Peyer's patch (tissue), 4 donors: ENCODE data around the gene MBD4.

Source experiments
- POLR2A ChIP-seq, 2 donors: fragments of 450-650 bp; IDR thresholded peaks; one replicate each; pipeline ENCODE4 v1.5.1; 2017; ENCODE audit warnings: antibody characterized with exemption in 2 of 2, mild to moderate bottlenecking in 2 of 2, moderate library complexity in 2 of 2
- TF ChIP-seq, protein P1 (sequence below), 6 experiments: fragments of 450-650 bp in 4 of 6; fragments of 200-600 bp in 2 of 6; sonication (generic) in 1 of 6; IDR thresholded peaks; one replicate each; pipeline ENCODE4 v1.5.1; 2017 to 2019; ENCODE audit warnings: antibody characterized with exemption in 6 of 6, mild to moderate bottlenecking in 3 of 6, moderate library complexity in 1 of 6

GRCh38 chr3:129461461-129462146 lies 21.9 kb upstream of the MBD4 start:
- TF ChIP-seq, protein P1, sequence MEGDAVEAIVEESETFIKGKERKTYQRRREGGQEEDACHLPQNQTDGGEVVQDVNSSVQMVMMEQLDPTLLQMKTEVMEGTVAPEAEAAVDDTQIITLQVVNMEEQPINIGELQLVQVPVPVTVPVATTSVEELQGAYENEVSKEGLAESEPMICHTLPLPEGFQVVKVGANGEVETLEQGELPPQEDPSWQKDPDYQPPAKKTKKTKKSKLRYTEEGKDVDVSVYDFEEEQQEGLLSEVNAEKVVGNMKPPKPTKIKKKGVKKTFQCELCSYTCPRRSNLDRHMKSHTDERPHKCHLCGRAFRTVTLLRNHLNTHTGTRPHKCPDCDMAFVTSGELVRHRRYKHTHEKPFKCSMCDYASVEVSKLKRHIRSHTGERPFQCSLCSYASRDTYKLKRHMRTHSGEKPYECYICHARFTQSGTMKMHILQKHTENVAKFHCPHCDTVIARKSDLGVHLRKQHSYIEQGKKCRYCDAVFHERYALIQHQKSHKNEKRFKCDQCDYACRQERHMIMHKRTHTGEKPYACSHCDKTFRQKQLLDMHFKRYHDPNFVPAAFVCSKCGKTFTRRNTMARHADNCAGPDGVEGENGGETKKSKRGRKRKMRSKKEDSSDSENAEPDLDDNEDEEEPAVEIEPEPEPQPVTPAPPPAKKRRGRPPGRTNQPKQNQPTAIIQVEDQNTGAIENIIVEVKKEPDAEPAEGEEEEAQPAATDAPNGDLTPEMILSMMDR (IDR thresholded peaks at IDR 0.05): no peak
- no peak for TF ChIP-seq POLR2A (IDR thresholded peaks at IDR 0.05)
